Measurements from ENCODE around the gene DNAJC21.

DNA sequence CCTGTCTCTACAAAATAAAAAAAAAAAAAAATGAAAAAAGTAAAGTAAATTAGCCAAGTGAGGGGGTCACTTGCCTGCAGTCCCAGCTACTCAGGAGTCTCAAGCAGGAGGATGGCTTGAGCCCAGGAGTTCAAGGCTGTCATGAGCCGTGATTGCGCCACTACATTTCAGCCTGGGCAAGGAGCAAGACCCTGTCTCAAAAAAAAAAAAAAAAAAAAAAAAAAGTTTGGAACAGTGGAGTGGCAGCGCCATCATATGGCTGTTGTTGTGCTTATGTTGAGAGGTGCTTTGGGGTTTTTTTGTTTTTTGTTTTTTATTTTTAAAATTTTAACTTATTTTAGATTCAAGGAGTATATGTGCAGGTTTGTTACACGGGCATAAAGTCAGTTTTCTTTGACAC is 10.3 kb upstream of the DNAJC21 start:
- TF ChIP-seq, protein P1, sequence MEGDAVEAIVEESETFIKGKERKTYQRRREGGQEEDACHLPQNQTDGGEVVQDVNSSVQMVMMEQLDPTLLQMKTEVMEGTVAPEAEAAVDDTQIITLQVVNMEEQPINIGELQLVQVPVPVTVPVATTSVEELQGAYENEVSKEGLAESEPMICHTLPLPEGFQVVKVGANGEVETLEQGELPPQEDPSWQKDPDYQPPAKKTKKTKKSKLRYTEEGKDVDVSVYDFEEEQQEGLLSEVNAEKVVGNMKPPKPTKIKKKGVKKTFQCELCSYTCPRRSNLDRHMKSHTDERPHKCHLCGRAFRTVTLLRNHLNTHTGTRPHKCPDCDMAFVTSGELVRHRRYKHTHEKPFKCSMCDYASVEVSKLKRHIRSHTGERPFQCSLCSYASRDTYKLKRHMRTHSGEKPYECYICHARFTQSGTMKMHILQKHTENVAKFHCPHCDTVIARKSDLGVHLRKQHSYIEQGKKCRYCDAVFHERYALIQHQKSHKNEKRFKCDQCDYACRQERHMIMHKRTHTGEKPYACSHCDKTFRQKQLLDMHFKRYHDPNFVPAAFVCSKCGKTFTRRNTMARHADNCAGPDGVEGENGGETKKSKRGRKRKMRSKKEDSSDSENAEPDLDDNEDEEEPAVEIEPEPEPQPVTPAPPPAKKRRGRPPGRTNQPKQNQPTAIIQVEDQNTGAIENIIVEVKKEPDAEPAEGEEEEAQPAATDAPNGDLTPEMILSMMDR (IDR thresholded peaks at IDR 0.05): no peak
- no peak for TF ChIP-seq POLR2A (IDR thresholded peaks at IDR 0.05)

Measured in testis (tissue), 2 donors.